Prostate gland (tissue), 2 donors: ENCODE results near the gene HPS4. TPM values are rescaled to one million over a fixed set of nuclear protein-coding genes. Genes with fewer than 3 reads are reported as not detected.

ENCODE experiments used
- DNase-seq: peaks from one replicate; pipeline ENCODE4 v3.0.0-alpha.2; 2019; ENCODE audit warnings: low spot score
- H3K27ac ChIP-seq, 2 donors: fragments of 200-600 bp; sonication (generic); 2 replicates each; pipeline ENCODE4 v1.5.1; 2017 to 2019
- H3K27me3 ChIP-seq: fragments of 200-600 bp; sonication (generic); replicated peaks from 2 replicates; pipeline ENCODE4 v1.5.1; 2019; ENCODE audit not compliant: insufficient read depth
- H3K36me3 ChIP-seq, 2 donors: fragments of 200-600 bp; sonication (generic); 1 replicate in 1 of 2; 2 replicates in 1 of 2; pipeline versions ENCODE4 v1.5.1 to v1.8.1; 2017 to 2019
- H3K4me1 ChIP-seq: fragments of 200-600 bp; sonication (generic); replicated peaks from 2 replicates; pipeline ENCODE4 v1.5.1; 2019
- H3K4me3 ChIP-seq, 2 donors: fragments of 200-600 bp; sonication (generic); 2 replicates each; pipeline ENCODE4 v1.5.1; 2017 to 2019
- H3K9me3 ChIP-seq: fragments of 200-600 bp; sonication (generic); 2 replicates; pipeline ENCODE4 v1.5.1; 2017
- POLR2A ChIP-seq: fragments of 450-650 bp; IDR thresholded peaks from one replicate; pipeline ENCODE4 v1.6.1; 2016; ENCODE audit warnings: antibody characterized with exemption, mild to moderate bottlenecking
- POLR2AphosphoS5 ChIP-seq: sonication (generic); formaldehyde crosslinking; IDR thresholded peaks from one replicate; pipeline ENCODE4 v1.6.1; 2017; ENCODE audit warnings: antibody characterized with exemption
- WGBS: methylation state at CpG from one replicate; pipeline ENCODE4 v1.1.5; 2018; 5-methylcytosine and 5-hydroxymethylcytosine counted together
- intact Hi-C: fragments of 100-400 bp; cut with DNase I; formaldehyde crosslinking; loops from one replicate; pipeline ENCODE4 v1.14.2; 2022
- total RNA-seq, 2 donors: library from RNA; depleted of rRNA; stranded (reverse); fragments of >200 nt; gene quantifications; one replicate each; pipeline ENCODE4 v1.1.0, GENCODE V29; 2016
- TF ChIP-seq, protein P1 (sequence below), 4 experiments: fragments of 200-600 bp in 2 of 4; fragments of 450-650 bp in 2 of 4; sonication (generic) in 2 of 4; IDR thresholded peaks; 1 replicate in 3 of 4; 2 replicates in 1 of 4; pipeline ENCODE4 v1.5.1; 2016 to 2019; ENCODE audit warnings: antibody characterized with exemption in 4 of 4, mild to moderate bottlenecking in 2 of 4, moderate library complexity in 2 of 4

HPS4 gene
- total RNA-seq, 2 donors from 2014 or later: 25.3 to 83.9 TPM

GRCh38 chr22:26489447-26490036, 6.0 kb upstream of the HPS4 start:
- H3K27me3 ChIP-seq: no peaks in the 10 kb centered on the region
- H3K4me1 ChIP-seq: peaks cover under 1% of the 10 kb centered on the region
- H3K9me3 ChIP-seq: no peaks in the 10 kb centered on the region
- peaks cover 0 to 12% of the 10 kb centered on the region in 2 donors for H3K36me3 ChIP-seq
- intact Hi-C loops: no loop called here
- TF ChIP-seq POLR2A (no peak), POLR2AphosphoS5 (no peak)
- TF ChIP-seq, protein P1, sequence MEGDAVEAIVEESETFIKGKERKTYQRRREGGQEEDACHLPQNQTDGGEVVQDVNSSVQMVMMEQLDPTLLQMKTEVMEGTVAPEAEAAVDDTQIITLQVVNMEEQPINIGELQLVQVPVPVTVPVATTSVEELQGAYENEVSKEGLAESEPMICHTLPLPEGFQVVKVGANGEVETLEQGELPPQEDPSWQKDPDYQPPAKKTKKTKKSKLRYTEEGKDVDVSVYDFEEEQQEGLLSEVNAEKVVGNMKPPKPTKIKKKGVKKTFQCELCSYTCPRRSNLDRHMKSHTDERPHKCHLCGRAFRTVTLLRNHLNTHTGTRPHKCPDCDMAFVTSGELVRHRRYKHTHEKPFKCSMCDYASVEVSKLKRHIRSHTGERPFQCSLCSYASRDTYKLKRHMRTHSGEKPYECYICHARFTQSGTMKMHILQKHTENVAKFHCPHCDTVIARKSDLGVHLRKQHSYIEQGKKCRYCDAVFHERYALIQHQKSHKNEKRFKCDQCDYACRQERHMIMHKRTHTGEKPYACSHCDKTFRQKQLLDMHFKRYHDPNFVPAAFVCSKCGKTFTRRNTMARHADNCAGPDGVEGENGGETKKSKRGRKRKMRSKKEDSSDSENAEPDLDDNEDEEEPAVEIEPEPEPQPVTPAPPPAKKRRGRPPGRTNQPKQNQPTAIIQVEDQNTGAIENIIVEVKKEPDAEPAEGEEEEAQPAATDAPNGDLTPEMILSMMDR (IDR thresholded peaks at IDR 0.05): no peak
- no peak overlapping the region for H3K27ac ChIP-seq
- DNase-seq: no peak
- WGBS: 47% methylated on average over 4 of the region's 4 CpGs
- no peak overlapping the region for H3K4me3 ChIP-seq

GRCh38 chr22:26487996-26488395, 4.4 kb upstream of the HPS4 start:
- Histone ChIP-seq H3K27ac (no peak overlapping the region), H3K27me3 (no peaks in the 10 kb centered on the region), H3K4me3 (no peak overlapping the region), H3K9me3 (no peaks in the 10 kb centered on the region), H3K36me3 (peaks cover 0 to 12% of the 10 kb centered on the region in 2 donors), H3K4me1 (peaks cover 7% of the 10 kb centered on the region)
- TF ChIP-seq POLR2A: no peak
- no peak for TF ChIP-seq POLR2AphosphoS5
- intact Hi-C loops: no loop called here
- no peak for DNase-seq
- 43% methylated on average over 3 of the region's 3 CpGs for WGBS

- DNase-seq: no peak
- H3K27me3 ChIP-seq: no peaks in the 10 kb centered on the region
- intact Hi-C loops: no loop called here
- H3K4me3 ChIP-seq: no peak overlapping the region
- no peaks in the 10 kb centered on the region for H3K9me3 ChIP-seq
- H3K4me1 ChIP-seq: peaks cover 21% of the 10 kb centered on the region
- WGBS: 88% methylated on average over 5 of the region's 5 CpGs
- no peak overlapping the region for H3K27ac ChIP-seq
- H3K36me3 ChIP-seq: peaks cover 0 to 7% of the 10 kb centered on the region in 2 donors
- TF ChIP-seq POLR2A (no peak), POLR2AphosphoS5 (no peak)
- TF ChIP-seq, protein P1 (IDR thresholded peaks at IDR 0.05): no peak
These were observed 2.8 kb upstream of the HPS4 start for GRCh38 chr22:26486394-26486793.

DNA sequence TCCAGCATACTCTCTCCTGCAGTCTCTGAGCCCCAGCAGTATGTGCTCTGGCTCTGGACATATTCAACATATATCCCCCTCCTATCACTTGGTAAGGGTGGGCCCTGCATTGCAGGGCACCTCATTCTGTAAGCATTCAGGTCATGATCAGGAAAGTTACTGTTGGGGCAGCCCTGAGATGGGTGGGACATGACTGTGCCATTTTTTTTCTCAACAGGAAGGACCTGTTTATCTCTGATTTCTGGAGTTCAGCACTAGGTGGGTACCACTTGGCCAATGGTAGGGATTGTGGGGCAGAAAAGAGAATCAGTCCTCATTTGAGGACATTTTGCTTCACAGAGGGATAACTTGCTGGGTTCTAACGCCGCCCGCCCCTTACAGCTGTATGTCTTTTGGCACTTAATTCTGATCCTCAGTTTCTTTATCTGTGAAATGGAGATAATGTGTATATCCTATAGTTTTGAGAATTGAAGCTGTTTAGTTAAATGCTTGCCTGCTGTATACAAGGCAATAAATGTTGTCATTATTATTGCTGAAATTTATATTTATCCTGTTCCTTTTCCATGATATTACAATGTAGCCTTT, 2.3 kb upstream of the HPS4 start:
- no peak overlapping the region for H3K27ac ChIP-seq
- DNase-seq: no peak
- WGBS: 74% methylated on average over 3 of the region's 3 CpGs
- H3K9me3 ChIP-seq: no peaks in the 10 kb centered on the region
- no peaks in the 10 kb centered on the region for H3K27me3 ChIP-seq
- intact Hi-C loops: no loop called here
- no peak overlapping the region for H3K4me3 ChIP-seq
- peaks cover 0 to 7% of the 10 kb centered on the region in 2 donors for H3K36me3 ChIP-seq
- H3K4me1 ChIP-seq: peaks cover 25% of the 10 kb centered on the region
- TF ChIP-seq POLR2A (no peak), POLR2AphosphoS5 (no peak)
- TF ChIP-seq, protein P1 (IDR thresholded peaks at IDR 0.05): no peak

DNA sequence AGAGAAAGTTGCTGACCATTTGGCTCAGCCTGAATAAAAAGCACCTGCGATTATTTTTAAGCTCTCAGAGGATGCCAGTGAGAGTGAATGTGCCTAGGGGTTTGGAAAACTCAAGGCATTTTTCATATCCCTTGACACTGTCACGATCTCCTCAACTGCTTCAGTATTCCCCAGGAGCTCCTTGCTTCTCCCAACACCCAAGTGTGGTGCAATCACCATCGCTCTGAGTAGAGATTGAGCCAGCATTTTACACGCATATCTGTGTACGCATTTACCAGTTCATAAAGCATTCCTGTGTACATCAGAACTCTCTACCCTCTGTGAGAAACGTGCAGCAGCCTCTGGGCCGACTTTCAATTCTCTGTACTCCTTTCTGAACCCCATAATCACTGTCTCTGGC, 1.4 kb upstream of the HPS4 start:
- Histone ChIP-seq H3K9me3 (no peaks in the 10 kb centered on the region), H3K27me3 (no peaks in the 10 kb centered on the region), H3K4me1 (peaks cover 33% of the 10 kb centered on the region), H3K36me3 (peaks cover 0 to 7% of the 10 kb centered on the region in 2 donors), H3K4me3 (peak overlapping the region in 1 of 2 donors; percentile 100), H3K27ac (peak overlapping the region in 1 of 2 donors; percentile 98)
- no peak for DNase-seq
- intact Hi-C loops: no loop called here
- no peak for TF ChIP-seq POLR2A
- TF ChIP-seq POLR2AphosphoS5: no peak
- TF ChIP-seq, protein P1 (IDR thresholded peaks at IDR 0.05): no peak
- 46% methylated on average over 7 of the region's 7 CpGs for WGBS
